PC-9 (cell line): Measurements from ENCODE around the gene C19orf67.

Experiments
- EZH2 ChIP-seq: fragments of 200-600 bp; sonication (generic); IDR thresholded peaks from 2 replicates; pipeline ENCODE4 v1.8.0; 2017; ENCODE audit warnings: antibody characterized with exemption, low read depth
- TF ChIP-seq, protein P1 (sequence below): fragments of 200-600 bp; sonication (generic); conservative IDR thresholded peaks from 2 replicates; pipeline ENCODE4 v1.6.1; 2017; ENCODE audit warnings: mixed run types, antibody characterized with exemption, mild to moderate bottlenecking, moderate library complexity

DNA sequence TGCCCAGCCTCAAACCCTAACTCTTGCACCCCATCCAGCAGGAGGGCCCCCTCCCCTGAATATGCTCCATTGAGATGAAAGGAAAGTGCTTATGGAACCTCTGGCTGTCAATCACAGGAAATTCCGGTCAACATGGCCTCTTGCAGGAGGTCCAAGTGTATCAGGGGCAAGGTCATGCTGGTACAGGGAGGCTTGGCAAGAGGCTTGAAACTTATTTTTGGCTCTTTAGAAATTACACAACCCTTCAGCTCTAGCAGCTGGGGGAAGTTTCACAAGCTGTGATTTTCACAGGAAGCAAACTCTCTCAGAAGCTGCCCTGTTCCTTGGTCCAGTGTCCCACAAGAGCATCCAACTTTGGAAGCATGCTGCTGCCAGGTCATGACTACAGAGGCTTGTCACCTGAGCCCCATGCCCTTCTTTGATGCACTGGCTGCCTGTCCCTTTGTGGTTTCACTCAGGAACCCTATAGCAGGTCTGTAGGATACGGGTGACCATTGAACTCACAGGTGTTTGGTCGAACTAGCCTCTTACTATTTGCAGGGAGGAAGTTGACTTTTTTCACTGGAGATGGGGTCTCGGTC is 42.4 kb upstream of the C19orf67 start:
- TF ChIP-seq, protein P1, sequence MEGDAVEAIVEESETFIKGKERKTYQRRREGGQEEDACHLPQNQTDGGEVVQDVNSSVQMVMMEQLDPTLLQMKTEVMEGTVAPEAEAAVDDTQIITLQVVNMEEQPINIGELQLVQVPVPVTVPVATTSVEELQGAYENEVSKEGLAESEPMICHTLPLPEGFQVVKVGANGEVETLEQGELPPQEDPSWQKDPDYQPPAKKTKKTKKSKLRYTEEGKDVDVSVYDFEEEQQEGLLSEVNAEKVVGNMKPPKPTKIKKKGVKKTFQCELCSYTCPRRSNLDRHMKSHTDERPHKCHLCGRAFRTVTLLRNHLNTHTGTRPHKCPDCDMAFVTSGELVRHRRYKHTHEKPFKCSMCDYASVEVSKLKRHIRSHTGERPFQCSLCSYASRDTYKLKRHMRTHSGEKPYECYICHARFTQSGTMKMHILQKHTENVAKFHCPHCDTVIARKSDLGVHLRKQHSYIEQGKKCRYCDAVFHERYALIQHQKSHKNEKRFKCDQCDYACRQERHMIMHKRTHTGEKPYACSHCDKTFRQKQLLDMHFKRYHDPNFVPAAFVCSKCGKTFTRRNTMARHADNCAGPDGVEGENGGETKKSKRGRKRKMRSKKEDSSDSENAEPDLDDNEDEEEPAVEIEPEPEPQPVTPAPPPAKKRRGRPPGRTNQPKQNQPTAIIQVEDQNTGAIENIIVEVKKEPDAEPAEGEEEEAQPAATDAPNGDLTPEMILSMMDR: no peak
- TF ChIP-seq EZH2: no peak
